Body of pancreas (tissue), 4 donors: ENCODE results near the gene MAPK1. TPM values are rescaled to one million over a fixed set of nuclear protein-coding genes. Genes with fewer than 3 reads are reported as not detected.
"Not testable (repeated sequence)": the region's sequence is repeated elsewhere in the genome, so short reads cannot be mapped to it uniquely, and the experiment has no call there.

Source experiments
- ATAC-seq: fragments of 150-250 bp; one replicate; pipeline ENCODE4 v1.9.1; 2016
- DNase-seq, 4 donors: peaks; one replicate each; pipeline ENCODE4 v3.0.0-alpha.2; 2019
- H3K27ac ChIP-seq, 4 donors: fragments of 200-600 bp; sonication (generic); 1 replicate in 3 of 4; 2 replicates in 1 of 4; pipeline versions ENCODE4 v1.5.1 to v1.6.1; 2016 to 2019; ENCODE audit warnings: mild to moderate bottlenecking in 1 of 4, mixed read lengths in 1 of 4, moderate library complexity in 1 of 4
- H3K27me3 ChIP-seq, 2 donors: fragments of 200-600 bp; sonication (generic); one replicate each; pipeline ENCODE4 v1.6.0; 2016; ENCODE audit warnings: mild to moderate bottlenecking in 1 of 2
- H3K36me3 ChIP-seq, 2 donors: fragments of 200-600 bp; sonication (generic); replicated peaks in 1 of 2; 2 replicates each; pipeline ENCODE4 v1.5.1; 2016; ENCODE audit warnings: low read depth in 2 of 2; ENCODE audit not compliant: insufficient read depth in 1 of 2
- H3K4me1 ChIP-seq: fragments of 200-600 bp; sonication (generic); one replicate; pipeline ENCODE4 v1.6.0; 2016
- H3K4me3 ChIP-seq, 2 donors: fragments of 200-600 bp; sonication (generic); 1 replicate in 1 of 2; 2 replicates in 1 of 2; pipeline ENCODE4 v1.5.1; 2016 to 2019
- H3K9me3 ChIP-seq, 3 donors: fragments of 200-600 bp; sonication (generic); 1 replicate in 2 of 3; 2 replicates in 1 of 3; pipeline ENCODE4 v1.5.1; 2016
- CTCF ChIP-seq, 7 experiments: fragments of 450-650 bp in 4 of 7; fragments of 200-600 bp in 3 of 7; sonication (generic) in 3 of 7; IDR thresholded peaks; one replicate each; pipeline ENCODE4 v1.5.1; 2016 to 2019; ENCODE audit warnings: antibody characterized with exemption in 7 of 7
- POLR2A ChIP-seq, 3 donors: fragments of 450-650 bp; IDR thresholded peaks; one replicate each; pipeline ENCODE4 v1.6.1; 2016; ENCODE audit warnings: antibody characterized with exemption in 3 of 3, mild to moderate bottlenecking in 2 of 3
- WGBS, 2 donors: methylation state at CpG; one replicate each; pipeline ENCODE4 v1.1.5; 2017; 5-methylcytosine and 5-hydroxymethylcytosine counted together
- intact Hi-C: fragments of 100-400 bp; cut with DNase I; formaldehyde crosslinking; loops from one replicate; pipeline ENCODE4 v1.15.1; 2023
- total RNA-seq, 2 donors: library from RNA; depleted of rRNA; stranded (reverse); fragments of >200 nt; gene quantifications; one replicate each; pipeline ENCODE4 v1.1.0, GENCODE V29; 2016

The MAPK1 gene
- total RNA-seq, 2 donors from 2014 or later: 25.4 to 44.1 TPM

- ATAC-seq (no peak), DNase-seq (no peak)
- H3K4me3 ChIP-seq: no peak overlapping the region
- H3K27ac ChIP-seq: no peak overlapping the region
- TF ChIP-seq CTCF (IDR thresholded peaks at IDR 0.05) (no peak), POLR2A (IDR thresholded peaks at IDR 0.05) (no peak)
- no peaks in the 10 kb centered on the region for H3K9me3 ChIP-seq
- H3K27me3 ChIP-seq: no peaks in the 10 kb centered on the region
- H3K4me1 ChIP-seq: no peaks in the 10 kb centered on the region
- intact Hi-C loops: no loop called here
- WGBS, 2 donors: 86 to 92% methylated on average over 2 of the region's 2 CpGs
- no peaks in the 10 kb centered on the region for H3K36me3 ChIP-seq
Measured at GRCh38 chr22:21909871-21910270, 42.4 kb upstream of the MAPK1 start.

GRCh38 chr22:21907638-21908522 is 40.4 kb upstream of the MAPK1 start:
- no peaks in the 10 kb centered on the region for H3K27me3 ChIP-seq
- H3K4me1 ChIP-seq: no peaks in the 10 kb centered on the region
- no peak overlapping the region for H3K4me3 ChIP-seq
- H3K36me3 ChIP-seq: no peaks in the 10 kb centered on the region
- no peak overlapping the region for H3K27ac ChIP-seq
- intact Hi-C loops: no loop called here
- no peaks in the 10 kb centered on the region for H3K9me3 ChIP-seq
- WGBS, 2 donors: 67% methylated on average over 4 to 7 of the region's 7 CpGs
- no peak for DNase-seq
- no peak for ATAC-seq
- no peak for TF ChIP-seq POLR2A (IDR thresholded peaks at IDR 0.05)
- TF ChIP-seq CTCF (IDR thresholded peaks at IDR 0.05): no peak

GRCh38 chr22:21905234-21905633 is 37.8 kb upstream of the MAPK1 start:
- H3K4me1 ChIP-seq, H3K27ac ChIP-seq, H3K36me3 ChIP-seq, H3K9me3 ChIP-seq, intact Hi-C loops, H3K27me3 ChIP-seq, DNase-seq, H3K4me3 ChIP-seq, ATAC-seq: not testable (repeated sequence)
- WGBS, 2 donors: 92 to 98% methylated on average over 11 of the region's 11 CpGs

- Histone ChIP-seq H3K4me3 (no peak overlapping the region), H3K4me1 (no peaks in the 10 kb centered on the region), H3K9me3 (no peaks in the 10 kb centered on the region), H3K27ac (no peak overlapping the region), H3K36me3 (no peaks in the 10 kb centered on the region), H3K27me3 (no peaks in the 10 kb centered on the region)
- TF ChIP-seq CTCF (IDR thresholded peaks at IDR 0.05) (no peak), POLR2A (IDR thresholded peaks at IDR 0.05) (no peak)
- WGBS, 2 donors: 97 to 100% methylated on average over 3 to 4 of the region's 4 CpGs
- no peak for ATAC-seq
- no peak for DNase-seq
- intact Hi-C loops: no loop called here
Measured at GRCh38 chr22:21904250-21904789, 36.9 kb upstream of the MAPK1 start.

- Histone ChIP-seq H3K4me1 (no peaks in the 10 kb centered on the region), H3K4me3 (no peak overlapping the region), H3K27ac (no peak overlapping the region), H3K36me3 (no peaks in the 10 kb centered on the region), H3K27me3 (no peaks in the 10 kb centered on the region), H3K9me3 (no peaks in the 10 kb centered on the region)
- intact Hi-C loops: no loop called here
- TF ChIP-seq CTCF (IDR thresholded peaks at IDR 0.05): no peak
- no peak for TF ChIP-seq POLR2A (IDR thresholded peaks at IDR 0.05)
- ATAC-seq: no peak
- DNase-seq: no peak
- 82 to 94% methylated on average over 4 of the region's 4 CpGs for WGBS, 2 donors
Measured at GRCh38 chr22:21903283-21903682, 35.8 kb upstream of the MAPK1 start.
